Central memory CD8-positive, alpha-beta T cell (primary cell): Measurements from ENCODE around the gene CDK2.
"Not testable (repeated sequence)": the region's sequence is repeated elsewhere in the genome, so short reads cannot be mapped to it uniquely, and the experiment has no call there.

Experiments
- ATAC-seq: fragments of 150-1000 bp; cut with Tn5 transposase; replicated peaks from 2 replicates; pipeline ENCODE4 v1.10.0; 2022; ENCODE audit warnings: mild to moderate bottlenecking, moderate FRiP score, moderate number of reproducible peaks; ENCODE audit not compliant: poor library complexity, severe bottlenecking; ENCODE audit errors: extremely low read depth
- DNase-seq, 2 donors: peaks; one replicate each; pipeline ENCODE4 v3.0.0; 2021; ENCODE audit warnings: low spot score in 2 of 2
- H3K27ac Mint-ChIP-seq: one replicate; pipeline ENCODE4 v1.8.0; 2022; ENCODE audit warnings: low read depth, mild to moderate bottlenecking, moderate library complexity, mixed read lengths
- H3K27me3 Mint-ChIP-seq: one replicate; pipeline ENCODE4 v1.8.0; 2022; ENCODE audit warnings: mixed read lengths
- H3K36me3 Mint-ChIP-seq: one replicate; pipeline ENCODE4 v1.8.0; 2022; ENCODE audit warnings: mild to moderate bottlenecking, moderate library complexity, mixed read lengths; ENCODE audit not compliant: insufficient read depth
- H3K4me1 Mint-ChIP-seq: one replicate; pipeline ENCODE4 v1.8.0; 2022; ENCODE audit warnings: mixed read lengths
- H3K4me3 Mint-ChIP-seq: one replicate; pipeline ENCODE4 v1.8.0; 2022; ENCODE audit warnings: mild to moderate bottlenecking, moderate library complexity, mixed read lengths
- H3K9me3 Mint-ChIP-seq: one replicate; pipeline ENCODE4 v1.8.0; 2022; ENCODE audit warnings: mixed read lengths

The CDK2 gene

DNA sequence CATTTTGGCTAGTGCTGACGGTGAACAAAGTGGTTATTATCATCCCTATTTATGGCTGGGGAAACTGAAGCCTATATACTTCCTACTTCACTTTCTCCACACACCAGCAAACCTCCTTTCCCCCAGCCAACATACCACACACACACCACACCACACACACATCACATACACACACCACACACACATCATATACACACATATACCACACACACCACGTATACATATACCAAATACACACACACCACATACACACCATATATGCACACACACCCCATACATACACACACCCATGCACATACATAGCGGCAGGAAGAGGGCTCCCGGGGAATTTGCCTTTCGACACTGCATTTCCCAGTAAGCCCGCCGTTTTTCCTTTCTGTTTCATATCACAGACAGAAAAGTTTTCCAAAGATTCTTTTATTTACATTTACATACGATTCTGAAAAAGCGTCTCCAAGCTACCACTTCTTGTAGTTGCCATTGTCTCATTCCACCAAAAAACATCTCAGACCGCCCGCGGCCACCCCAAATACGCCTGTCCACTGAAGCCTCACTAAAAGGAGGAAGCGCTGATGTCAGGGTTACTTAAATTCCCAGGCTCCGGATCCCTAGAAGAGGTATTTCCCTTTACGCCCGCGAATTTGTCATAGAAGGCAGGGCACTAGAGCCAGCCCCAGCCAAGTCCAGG, 6.4 kb downstream of the CDK2 start:
- ATAC-seq (no peak), DNase-seq (no peak)
- Mint-ChIP-seq H3K36me3 (no peaks in the 10 kb centered on the region), H3K27ac (no peak overlapping the region), H3K9me3 (no peaks in the 10 kb centered on the region), H3K27me3 (no peaks in the 10 kb centered on the region), H3K4me1 (peaks cover 13% of the 10 kb centered on the region), H3K4me3 (no peak overlapping the region)

- no peak within 1 kb of the TSS for H3K4me3 Mint-ChIP-seq
- no peak within 1 kb of the TSS for H3K27ac Mint-ChIP-seq
- DNase-seq (peak; percentile 89 to 99), ATAC-seq (peak; percentile 91)
- H3K4me1 Mint-ChIP-seq = peaks cover 16% of the 10 kb centered on the region
- no peaks in the 10 kb centered on the region for H3K27me3 Mint-ChIP-seq
- no peaks in the 10 kb centered on the region for H3K9me3 Mint-ChIP-seq
- no peaks in the 10 kb centered on the region for H3K36me3 Mint-ChIP-seq
Observed at GRCh38 chr12:55973599-55974307, 7.1 kb downstream of the CDK2 start, which contains the start of gene RAB5B. Gene RAB5B (plus strand): TSS chr12:55974078. CDS start chr12:55986961, 12,883 bp downstream.

GRCh38 chr12:55974308-55974730, 7.7 kb downstream of the CDK2 start:
- H3K4me1 Mint-ChIP-seq = peaks cover 21% of the 10 kb centered on the region
- no peaks in the 10 kb centered on the region for H3K9me3 Mint-ChIP-seq
- H3K27ac Mint-ChIP-seq = no peak overlapping the region
- H3K27me3 Mint-ChIP-seq = no peaks in the 10 kb centered on the region
- DNase-seq = no peak
- H3K36me3 Mint-ChIP-seq = no peaks in the 10 kb centered on the region
- no peak for ATAC-seq
- H3K4me3 Mint-ChIP-seq = no peak overlapping the region

GRCh38 chr12:55978393-55978792, 11.8 kb downstream of the CDK2 start:
- Mint-ChIP-seq H3K4me3 (no peak overlapping the region), H3K27me3 (no peaks in the 10 kb centered on the region), H3K9me3 (no peaks in the 10 kb centered on the region), H3K27ac (no peak overlapping the region), H3K4me1 (peaks cover 32% of the 10 kb centered on the region), H3K36me3 (peaks cover 11% of the 10 kb centered on the region)
- ATAC-seq = no peak
- no peak for DNase-seq

GRCh38 chr12:55979069-55979468, 12.4 kb downstream of the CDK2 start:
- no peaks in the 10 kb centered on the region for H3K27me3 Mint-ChIP-seq
- DNase-seq = no peak
- peaks cover 32% of the 10 kb centered on the region for H3K4me1 Mint-ChIP-seq
- H3K9me3 Mint-ChIP-seq = no peaks in the 10 kb centered on the region
- peaks cover 13% of the 10 kb centered on the region for H3K36me3 Mint-ChIP-seq
- H3K27ac Mint-ChIP-seq = peak overlapping the region; percentile 26
- no peak overlapping the region for H3K4me3 Mint-ChIP-seq
- no peak for ATAC-seq

GRCh38 chr12:55981882-55982281, 15.3 kb downstream of the CDK2 start:
- not testable (repeated sequence) for H3K27ac Mint-ChIP-seq, H3K27me3 Mint-ChIP-seq, H3K9me3 Mint-ChIP-seq, DNase-seq, H3K4me3 Mint-ChIP-seq, ATAC-seq
- Mint-ChIP-seq H3K36me3 (peaks cover 21% of the 10 kb centered on the region), H3K4me1 (peaks cover 30% of the 10 kb centered on the region)

- no peaks in the 10 kb centered on the region for H3K27me3 Mint-ChIP-seq
- H3K4me3 Mint-ChIP-seq = no peak overlapping the region
- H3K4me1 Mint-ChIP-seq = peaks cover 30% of the 10 kb centered on the region
- no peaks in the 10 kb centered on the region for H3K9me3 Mint-ChIP-seq
- no peak overlapping the region for H3K27ac Mint-ChIP-seq
- H3K36me3 Mint-ChIP-seq = peaks cover 21% of the 10 kb centered on the region
- DNase-seq = no peak
- ATAC-seq = no peak
Observed at GRCh38 chr12:55982319-55982936, 15.8 kb downstream of the CDK2 start.

GRCh38 chr12:55983232-55983842, 16.7 kb downstream of the CDK2 start:
- DNase-seq = no peak

DNA sequence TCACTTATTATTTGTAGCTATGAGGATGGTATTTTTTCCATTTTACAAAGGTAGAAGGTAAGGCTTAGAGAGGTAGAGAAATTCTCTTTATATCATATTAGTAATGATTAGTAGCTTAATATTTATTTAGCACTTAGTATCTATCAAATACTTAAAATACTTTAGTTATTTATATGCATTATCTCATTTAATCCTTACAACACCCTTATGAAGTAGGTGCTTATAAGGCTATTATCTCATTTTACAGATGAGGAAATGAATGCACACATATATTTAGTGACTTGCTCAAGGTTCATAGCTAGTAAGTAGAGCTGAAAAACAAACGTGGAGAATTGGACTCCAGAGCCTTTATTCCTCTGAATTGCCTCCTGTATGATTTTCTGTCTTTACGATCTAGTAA, 18.2 kb downstream of the CDK2 start:
- no peak for ATAC-seq
- H3K36me3 Mint-ChIP-seq = peaks cover 32% of the 10 kb centered on the region
- H3K9me3 Mint-ChIP-seq = no peaks in the 10 kb centered on the region
- no peak for DNase-seq
- H3K4me1 Mint-ChIP-seq = peaks cover 11% of the 10 kb centered on the region
- no peaks in the 10 kb centered on the region for H3K27me3 Mint-ChIP-seq
- no peak overlapping the region for H3K27ac Mint-ChIP-seq
- H3K4me3 Mint-ChIP-seq = no peak overlapping the region

More at GRCh38 chr12:55983232-55983842, 16.7 kb downstream of the CDK2 start:
- no peaks in the 10 kb centered on the region for H3K9me3 Mint-ChIP-seq
- H3K4me1 Mint-ChIP-seq = peaks cover 23% of the 10 kb centered on the region
- H3K27me3 Mint-ChIP-seq = no peaks in the 10 kb centered on the region
- peaks cover 24% of the 10 kb centered on the region for H3K36me3 Mint-ChIP-seq
- no peak overlapping the region for H3K4me3 Mint-ChIP-seq
- H3K27ac Mint-ChIP-seq = no peak overlapping the region
- no peak for ATAC-seq

DNA sequence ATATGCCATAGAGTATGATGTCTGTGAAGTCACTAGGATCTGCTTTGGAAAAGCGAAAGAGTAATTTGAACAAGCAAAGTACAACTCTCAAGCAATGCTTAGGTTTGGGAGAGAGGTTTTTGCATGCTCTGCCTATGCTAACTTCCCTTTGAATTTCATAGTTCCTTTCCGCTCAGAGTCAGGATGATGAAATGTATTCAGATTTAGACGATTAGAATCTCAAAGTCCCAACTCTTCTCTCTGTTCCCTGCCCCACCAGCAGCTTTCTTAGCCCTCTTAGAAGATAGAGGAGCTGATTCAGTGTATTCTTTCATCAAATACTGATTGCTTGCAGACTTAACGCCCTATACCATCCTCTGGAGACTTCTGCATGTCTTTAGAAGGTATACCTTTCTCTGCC, 18.7 kb downstream of the CDK2 start:
- H3K36me3 Mint-ChIP-seq = peaks cover 34% of the 10 kb centered on the region
- no peaks in the 10 kb centered on the region for H3K27me3 Mint-ChIP-seq
- DNase-seq (no peak), ATAC-seq (no peak)
- H3K27ac Mint-ChIP-seq = no peak overlapping the region
- H3K4me3 Mint-ChIP-seq = no peak overlapping the region
- no peaks in the 10 kb centered on the region for H3K9me3 Mint-ChIP-seq
- H3K4me1 Mint-ChIP-seq = peaks cover 7% of the 10 kb centered on the region

GRCh38 chr12:55985976-55986375, 19.3 kb downstream of the CDK2 start:
- H3K27me3 Mint-ChIP-seq, ATAC-seq, DNase-seq, H3K9me3 Mint-ChIP-seq, H3K27ac Mint-ChIP-seq, H3K4me3 Mint-ChIP-seq, H3K4me1 Mint-ChIP-seq: not testable (repeated sequence)
- H3K36me3 Mint-ChIP-seq = peaks cover 38% of the 10 kb centered on the region

DNA sequence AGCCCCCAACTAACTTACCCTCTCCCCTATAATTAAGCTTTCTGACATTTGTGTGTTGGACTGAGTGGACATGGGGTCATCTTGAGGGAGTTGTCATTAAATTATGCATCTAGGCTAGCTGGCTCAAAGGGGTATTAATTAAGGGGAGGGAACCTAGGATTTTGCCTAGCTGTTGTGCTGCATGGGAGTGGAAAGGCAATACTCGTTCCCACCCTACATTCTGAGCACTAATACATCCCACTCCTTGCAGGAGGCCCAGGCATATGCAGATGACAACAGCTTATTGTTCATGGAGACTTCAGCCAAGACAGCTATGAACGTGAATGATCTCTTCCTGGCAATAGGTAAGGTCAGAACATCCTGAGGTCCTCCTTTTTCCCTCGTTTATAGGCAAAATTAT, 24.5 kb downstream of the CDK2 start:
- ATAC-seq = no peak
- H3K36me3 Mint-ChIP-seq = peaks cover 52% of the 10 kb centered on the region
- H3K27ac Mint-ChIP-seq = no peak overlapping the region

More for the DNA sequence above, 24.5 kb downstream of the CDK2 start:
- DNase-seq = no peak
- no peaks in the 10 kb centered on the region for H3K9me3 Mint-ChIP-seq
- H3K4me1 Mint-ChIP-seq = peaks cover 3% of the 10 kb centered on the region
- no peak overlapping the region for H3K4me3 Mint-ChIP-seq
- H3K27me3 Mint-ChIP-seq = no peaks in the 10 kb centered on the region
